ENCODE data around the gene MRPL21.

MRPL21 gene

GRCh38 chr11:68934666-68935065 lies 31.0 kb upstream of the MRPL21 start:
- DNase-seq, result no peak

- no peak for DNase-seq
Measured at GRCh38 chr11:68934321-68934645, 30.7 kb upstream of the MRPL21 start.

GRCh38 chr11:68933605-68934320 lies 30.1 kb upstream of the MRPL21 start:
- no peak for DNase-seq

GRCh38 chr11:68932933-68933577 lies 29.4 kb upstream of the MRPL21 start:
- DNase-seq, result no peak

- no peak for DNase-seq
Measured at GRCh38 chr11:68932358-68932757, 28.7 kb upstream of the MRPL21 start.

GRCh38 chr11:68931911-68932310 lies 28.3 kb upstream of the MRPL21 start:
- DNase-seq, result no peak

GRCh38 chr11:68930991-68931855 lies 27.6 kb upstream of the MRPL21 start:
- no peak for DNase-seq

GRCh38 chr11:68929706-68930570 lies 26.3 kb upstream of the MRPL21 start:
- DNase-seq, result no peak

- DNase-seq, result no peak
Measured at GRCh38 chr11:68929135-68929534, 25.5 kb upstream of the MRPL21 start.

GRCh38 chr11:68928136-68928880 lies 24.7 kb upstream of the MRPL21 start:
- no peak for DNase-seq

GRCh38 chr11:68927280-68928135 lies 23.9 kb upstream of the MRPL21 start:
- DNase-seq, result no peak

GRCh38 chr11:68925611-68926010 lies 22.0 kb upstream of the MRPL21 start:
- no peak for DNase-seq

- no peak for DNase-seq
Measured at GRCh38 chr11:68924073-68924925, 20.7 kb upstream of the MRPL21 start.

- DNase-seq, result no peak
Measured at GRCh38 chr11:68923614-68924013, 20.0 kb upstream of the MRPL21 start.

GRCh38 chr11:68916439-68916838 lies 12.8 kb upstream of the MRPL21 start:
- no peak for DNase-seq

GRCh38 chr11:68914761-68915160 lies 11.1 kb upstream of the MRPL21 start:
- DNase-seq, result no peak

GRCh38 chr11:68913188-68913587 lies 9.6 kb upstream of the MRPL21 start:
- no peak for DNase-seq

- no peak for DNase-seq
Measured at GRCh38 chr11:68912254-68912653, 8.6 kb upstream of the MRPL21 start.

- no peak for DNase-seq
Measured at GRCh38 chr11:68911731-68912130, 8.1 kb upstream of the MRPL21 start.

GRCh38 chr11:68910965-68911364 lies 7.3 kb upstream of the MRPL21 start:
- DNase-seq, result no peak

Data from CD4-positive, alpha-beta T cell treated with Interleukin-10 for 1 hour (primary cell).